PC-9 (cell line): Measurements from ENCODE around the gene DOC2A. TPM values are rescaled to one million over a fixed set of nuclear protein-coding genes. Genes with fewer than 3 reads are reported as not detected.

ENCODE experiments used
- BruUV-seq: library from RNA; stranded (reverse); fragments of 400-500 nt; replicated peaks from 2 replicates; lab custom pipeline; 2021; lab: Mats Ljungman, UMichigan
- CTCF ChIA-PET: fragments of 300-600 bp; sonication (Branson Sonifier 250); formaldehyde crosslinking; loops from one replicate; lab custom pipeline; 2022; ENCODE audit warnings: antibody characterized with exemption; lab: Charles Lee
- POLR2A ChIA-PET: fragments of 300-600 bp; sonication (Branson Sonifier 250); formaldehyde crosslinking; loops from one replicate; lab custom pipeline; 2022; ENCODE audit warnings: antibody characterized with exemption; ENCODE audit not compliant: unreplicated experiment; lab: Charles Lee
- DNase-seq, 2 experiments: peaks; one replicate each; pipeline versions ENCODE4 v3.0.0 to v3.0.0-alpha.2; 2015 to 2022; ENCODE audit warnings: mixed read lengths in 1 of 2
- H2AFZ ChIP-seq: fragments of 200-600 bp; sonication (generic); 2 replicates; pipeline ENCODE4 v1.8.1; 2017; ENCODE audit warnings: antibody characterized with exemption
- H3F3A ChIP-seq: fragments of 200-600 bp; sonication (generic); 2 replicates; pipeline ENCODE4 v1.8.1; 2017; ENCODE audit warnings: antibody characterized with exemption, mild to moderate bottlenecking, low read depth; ENCODE audit not compliant: insufficient read depth
- H3K27ac ChIP-seq: fragments of 200-600 bp; sonication (generic); 2 replicates; pipeline ENCODE4 v1.6.1; 2016; ENCODE audit warnings: mixed run types
- H3K27me3 ChIP-seq: fragments of 200-600 bp; sonication (generic); 2 replicates; pipeline ENCODE4 v1.6.1; 2016; ENCODE audit warnings: low read depth, mixed run types; ENCODE audit not compliant: insufficient read depth
- H3K36me3 ChIP-seq: fragments of 200-600 bp; sonication (generic); 2 replicates; pipeline ENCODE4 v1.6.1; 2016; ENCODE audit warnings: low read depth, mixed run types
- H3K4me1 ChIP-seq: fragments of 200-600 bp; sonication (generic); replicated peaks from 2 replicates; pipeline ENCODE4 v1.6.1; 2016; ENCODE audit warnings: mixed run types; ENCODE audit not compliant: insufficient read depth
- H3K4me2 ChIP-seq: fragments of 200-600 bp; sonication (generic); 2 replicates; pipeline ENCODE4 v1.6.1; 2017; ENCODE audit warnings: mixed run types
- H3K4me3 ChIP-seq: fragments of 200-600 bp; sonication (generic); 2 replicates; pipeline ENCODE4 v1.6.1; 2016; ENCODE audit warnings: mixed run types
- H3K79me2 ChIP-seq: fragments of 200-600 bp; sonication (generic); 2 replicates; pipeline ENCODE4 v1.6.1; 2017; ENCODE audit warnings: low read depth, mixed run types
- H3K9me2 ChIP-seq: fragments of 200-600 bp; sonication (generic); 2 replicates; pipeline ENCODE4 v1.8.1; 2017; ENCODE audit warnings: mild to moderate bottlenecking; ENCODE audit not compliant: insufficient read depth
- H3K9me3 ChIP-seq: fragments of 200-600 bp; sonication (generic); 2 replicates; pipeline ENCODE4 v1.8.1; 2016; ENCODE audit warnings: low read depth; ENCODE audit not compliant: insufficient read depth
- H4K20me1 ChIP-seq: fragments of 200-600 bp; sonication (generic); 2 replicates; pipeline ENCODE4 v1.8.1; 2017; ENCODE audit not compliant: insufficient read depth
- EZH2 ChIP-seq: fragments of 200-600 bp; sonication (generic); IDR thresholded peaks from 2 replicates; pipeline ENCODE4 v1.8.0; 2017; ENCODE audit warnings: antibody characterized with exemption, low read depth
- intact Hi-C: fragments of 100-400 bp; cut with micrococcal nuclease; formaldehyde crosslinking; loops from one replicate; pipeline ENCODE4 v1.10.0; 2022; ENCODE audit not compliant: unreplicated experiment
- total RNA-seq: library from RNA; stranded (reverse); gene quantifications from 2 replicates; pipeline ENCODE4 v1.2.3, GENCODE V29; 2021
- TF ChIP-seq, protein P1 (sequence below): fragments of 200-600 bp; sonication (generic); conservative IDR thresholded peaks from 2 replicates; pipeline ENCODE4 v1.6.1; 2017; ENCODE audit warnings: mixed run types, antibody characterized with exemption, mild to moderate bottlenecking, moderate library complexity

The DOC2A gene
- total RNA-seq, 1 experiment from 2014 or later = 11.0 TPM

DNA sequence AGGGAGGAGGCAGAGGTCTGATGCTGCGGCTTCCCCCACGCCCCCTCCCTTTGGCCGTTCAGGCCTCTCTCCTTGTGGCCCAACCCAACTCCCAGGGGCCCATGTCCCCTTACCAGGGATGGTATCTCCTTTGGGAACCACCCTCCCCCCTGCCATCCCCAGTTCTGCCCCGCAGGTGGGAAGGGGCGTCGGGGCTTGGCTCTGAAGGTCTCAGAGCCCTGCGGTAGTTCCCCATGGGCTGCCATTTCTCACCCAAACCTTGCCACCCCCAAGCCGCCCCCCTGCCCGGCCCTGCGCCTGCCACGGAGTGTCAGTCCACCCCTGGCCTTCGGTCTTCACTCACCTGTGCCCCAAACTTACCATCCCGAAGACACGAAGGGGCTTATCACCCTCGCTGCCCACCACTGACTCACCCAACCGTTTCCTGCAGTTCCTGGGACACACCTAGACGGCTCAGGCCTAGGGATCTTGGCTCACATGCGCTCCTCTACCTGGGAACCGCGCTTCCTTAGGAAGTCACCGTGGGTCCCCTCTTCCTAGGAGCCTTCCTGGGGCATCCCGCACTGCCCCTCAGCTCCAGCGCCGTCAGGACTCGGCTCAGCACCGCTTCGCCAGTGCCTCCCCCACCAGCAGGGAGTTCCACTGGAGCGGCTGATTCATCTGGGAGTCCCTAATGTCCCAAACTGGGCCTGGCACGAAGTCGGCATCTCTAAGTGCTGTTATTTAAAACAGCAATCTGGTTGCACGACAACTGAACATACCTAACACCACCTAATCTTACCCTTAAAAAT, 1.1 kb upstream of the DOC2A start:
- BruUV-seq = no TSS peak
- H3K4me2 ChIP-seq = peak overlapping the region; percentile 79; the same call in 1 of the 2 replicates
- H3K4me3 ChIP-seq = peak overlapping the region; percentile 56; the same call in 1 of the 2 replicates
- intact Hi-C loops = no loop called here
- no peaks in the 10 kb centered on the region for H3K9me2 ChIP-seq
- ChIA-PET CTCF (interaction anchor here (0.6 kb wide), 1 partner anchor 68 kb away, joined by 8 read pairs; no protein-coding TSS in a partner anchor), POLR2A (no interaction called here)
- H3K36me3 ChIP-seq = no peaks in the 10 kb centered on the region
- peaks cover 7% of the 10 kb centered on the region for H3F3A ChIP-seq
- no peak overlapping the region for H3K27ac ChIP-seq
- no peaks in the 10 kb centered on the region for H3K9me3 ChIP-seq
- no peaks in the 10 kb centered on the region for H3K4me1 ChIP-seq
- no peaks in the 10 kb centered on the region; the same call in 1 of the 2 replicates for H4K20me1 ChIP-seq
- H2AFZ ChIP-seq = no peak overlapping the region
- no peaks in the 10 kb centered on the region for H3K79me2 ChIP-seq
- TF ChIP-seq, protein P1, sequence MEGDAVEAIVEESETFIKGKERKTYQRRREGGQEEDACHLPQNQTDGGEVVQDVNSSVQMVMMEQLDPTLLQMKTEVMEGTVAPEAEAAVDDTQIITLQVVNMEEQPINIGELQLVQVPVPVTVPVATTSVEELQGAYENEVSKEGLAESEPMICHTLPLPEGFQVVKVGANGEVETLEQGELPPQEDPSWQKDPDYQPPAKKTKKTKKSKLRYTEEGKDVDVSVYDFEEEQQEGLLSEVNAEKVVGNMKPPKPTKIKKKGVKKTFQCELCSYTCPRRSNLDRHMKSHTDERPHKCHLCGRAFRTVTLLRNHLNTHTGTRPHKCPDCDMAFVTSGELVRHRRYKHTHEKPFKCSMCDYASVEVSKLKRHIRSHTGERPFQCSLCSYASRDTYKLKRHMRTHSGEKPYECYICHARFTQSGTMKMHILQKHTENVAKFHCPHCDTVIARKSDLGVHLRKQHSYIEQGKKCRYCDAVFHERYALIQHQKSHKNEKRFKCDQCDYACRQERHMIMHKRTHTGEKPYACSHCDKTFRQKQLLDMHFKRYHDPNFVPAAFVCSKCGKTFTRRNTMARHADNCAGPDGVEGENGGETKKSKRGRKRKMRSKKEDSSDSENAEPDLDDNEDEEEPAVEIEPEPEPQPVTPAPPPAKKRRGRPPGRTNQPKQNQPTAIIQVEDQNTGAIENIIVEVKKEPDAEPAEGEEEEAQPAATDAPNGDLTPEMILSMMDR = no peak
- TF ChIP-seq EZH2 = no peak
- no peak for DNase-seq
- H3K27me3 ChIP-seq = peaks cover 16% of the 10 kb centered on the region

DNA sequence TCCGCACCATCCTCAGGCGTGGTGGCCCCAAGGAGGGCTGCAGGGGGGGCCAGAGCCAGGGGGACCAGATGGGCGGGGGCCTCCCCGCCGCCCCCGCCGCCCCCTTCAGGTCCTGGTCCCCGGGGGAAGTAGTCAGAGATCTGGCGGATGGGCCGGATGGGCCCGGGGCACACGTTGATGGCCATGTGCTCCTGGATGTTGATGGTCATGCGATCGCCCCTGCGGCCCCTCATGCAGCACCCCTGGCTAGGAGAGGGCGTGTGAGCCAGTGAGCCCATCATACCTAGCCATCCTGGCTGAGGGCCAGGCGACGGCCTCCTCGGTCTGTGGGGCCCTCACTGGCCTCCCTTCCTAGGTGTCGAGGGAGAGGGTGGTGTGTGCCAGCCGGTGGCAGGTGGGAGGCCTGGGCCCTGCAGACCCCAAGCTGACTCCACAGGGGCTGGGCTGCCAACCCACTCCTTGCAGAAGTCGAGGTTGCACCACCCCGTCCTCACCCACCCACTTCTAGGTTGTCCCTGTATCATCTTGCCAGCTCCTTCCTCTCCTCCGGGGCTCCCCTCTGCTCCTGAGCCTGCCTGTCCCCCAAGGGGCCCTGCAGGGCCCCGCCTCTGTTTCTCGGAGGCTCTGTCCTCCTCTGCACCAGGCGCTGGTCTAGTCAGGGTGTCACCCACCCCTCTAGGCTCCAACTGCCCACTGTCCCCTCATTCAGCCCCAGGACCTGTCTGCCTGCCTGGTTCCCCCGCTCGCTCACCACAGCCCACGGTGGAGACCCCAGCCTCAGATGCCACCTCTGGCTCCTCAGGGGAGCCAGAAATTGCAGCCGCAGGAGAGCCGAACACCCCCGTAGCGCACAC, 610 bp downstream of the DOC2A start:
- no peak overlapping the region for H2AFZ ChIP-seq
- no peaks in the 10 kb centered on the region for H3K4me1 ChIP-seq
- H3K9me3 ChIP-seq = no peaks in the 10 kb centered on the region
- no peaks in the 10 kb centered on the region for H3K36me3 ChIP-seq
- peaks cover 7% of the 10 kb centered on the region for H3F3A ChIP-seq
- DNase-seq = no peak
- ChIA-PET CTCF (interaction anchor here (0.5 to 0.6 kb wide), 2 partner anchors 9 to 102 kb away, joined by 4 to 10 read pairs; no protein-coding TSS in a partner anchor), POLR2A (no interaction called here)
- no peak overlapping the region for H3K27ac ChIP-seq
- H3K27me3 ChIP-seq = peaks cover 16% of the 10 kb centered on the region
- H3K4me2 ChIP-seq = peak overlapping the region; percentile 79
- 0 out of 2 replicates have a peak, but pooled peaks have one; percentile 66 for TF ChIP-seq EZH2
- TF ChIP-seq, protein P1 = no peak
- peak overlapping the region; percentile 56; the same call in 1 of the 2 replicates for H3K4me3 ChIP-seq
- BruUV-seq = no TSS peak
- H4K20me1 ChIP-seq = peaks cover 3% of the 10 kb centered on the region; the same call in 1 of the 2 replicates
- intact Hi-C loops = no loop called here
- no peaks in the 10 kb centered on the region for H3K9me2 ChIP-seq
- no peaks in the 10 kb centered on the region for H3K79me2 ChIP-seq

DNA sequence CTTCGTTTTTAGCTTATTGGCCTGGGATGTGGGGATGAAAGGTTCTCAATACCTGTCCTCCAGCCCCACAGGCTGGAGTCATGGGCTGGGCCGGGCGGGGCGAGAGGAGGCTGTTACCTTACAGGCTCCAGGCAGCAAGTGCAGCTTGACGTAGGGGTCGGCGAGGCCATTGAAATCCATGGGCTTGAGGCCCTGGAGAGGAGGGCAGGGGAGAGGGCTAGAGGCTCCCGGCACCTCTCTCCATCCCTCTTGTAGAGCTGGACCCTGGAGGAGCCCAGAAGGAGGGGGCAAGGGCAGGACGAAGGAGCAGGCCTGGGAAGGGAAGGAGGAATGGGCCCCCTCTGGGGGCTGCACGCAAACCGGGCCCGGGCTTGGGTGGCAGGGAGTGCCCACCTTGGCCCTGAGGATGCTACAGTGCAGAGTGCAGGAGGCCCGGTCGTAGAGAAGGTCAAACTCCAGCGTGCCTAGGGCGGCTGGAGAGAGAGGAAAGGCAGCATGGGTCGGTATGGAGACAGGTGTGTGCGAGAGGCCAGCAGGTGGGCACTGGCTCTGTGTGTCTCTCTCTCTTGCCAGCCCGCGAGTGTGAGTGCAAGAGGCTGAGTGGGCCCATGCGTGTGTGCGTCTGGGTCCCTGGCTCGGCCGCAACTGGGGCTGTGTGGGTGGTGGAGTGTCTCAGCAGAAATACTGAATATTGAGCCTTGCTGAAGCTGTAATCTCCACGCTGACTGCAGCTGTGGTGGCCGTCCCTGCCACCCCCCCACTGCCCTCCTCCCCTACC, 1.6 kb downstream of the DOC2A start:
- TF ChIP-seq, protein P1 = no peak
- no peak for TF ChIP-seq EZH2
- no peaks in the 10 kb centered on the region for H3K9me3 ChIP-seq
- intact Hi-C loops = no loop called here
- BruUV-seq = no TSS peak
- CTCF ChIA-PET = no interaction called here
- no peak overlapping the region for H2AFZ ChIP-seq
- no peaks in the 10 kb centered on the region for H3K9me2 ChIP-seq
- no peaks in the 10 kb centered on the region for H3K4me1 ChIP-seq
- POLR2A ChIA-PET = no interaction called here
- H3F3A ChIP-seq = peaks cover 7% of the 10 kb centered on the region
- no peak overlapping the region for H3K4me3 ChIP-seq
- no peak overlapping the region for H3K4me2 ChIP-seq
- H3K79me2 ChIP-seq = no peaks in the 10 kb centered on the region
- peaks cover 16% of the 10 kb centered on the region for H3K27me3 ChIP-seq
- H3K36me3 ChIP-seq = no peaks in the 10 kb centered on the region
- H4K20me1 ChIP-seq = peaks cover 3% of the 10 kb centered on the region; the same call in 1 of the 2 replicates
- DNase-seq = no peak
- H3K27ac ChIP-seq = no peak overlapping the region
